ENCODE data around the gene VEGFB.

Gene VEGFB

GRCh38 chr11:64233913-64234586 lies at the start of gene VEGFB:
VEGFB (plus strand) TSS chr11:64234584; CDS start chr11:64234834, 250 bp downstream.
- peak; percentile 64 to 69 for DNase-seq (ENCODE audit: low read depth in 2 of 2)

- no peak for DNase-seq (ENCODE audit: low read depth in 2 of 2)
Observed at GRCh38 chr11:64185175-64185692, 49.1 kb upstream of the VEGFB start.

- DNase-seq (ENCODE audit: low read depth in 2 of 2), result peak; percentile 95 to 97
Observed at GRCh38 chr11:64185693-64186491, 48.5 kb upstream of the VEGFB start, which contains the start of gene STIP1. STIP1 (plus strand) TSS chr11:64186171; CDS start chr11:64186262, 91 bp downstream.

GRCh38 chr11:64186492-64187165 lies 47.8 kb upstream of the VEGFB start:
- DNase-seq (ENCODE audit: low read depth in 2 of 2), result no peak

GRCh38 chr11:64192434-64192833 lies 42.0 kb upstream of the VEGFB start:
- DNase-seq (ENCODE audit: low read depth in 2 of 2), result no peak

- DNase-seq (ENCODE audit: low read depth in 2 of 2), result no peak
Observed at GRCh38 chr11:64196626-64197025, 37.8 kb upstream of the VEGFB start.

GRCh38 chr11:64198511-64198910 lies 35.9 kb upstream of the VEGFB start:
- no peak for DNase-seq (ENCODE audit: low read depth in 2 of 2)

GRCh38 chr11:64201543-64201942 lies 32.8 kb upstream of the VEGFB start:
- DNase-seq (ENCODE audit: low read depth in 2 of 2), result no peak

GRCh38 chr11:64202992-64203391 lies 31.4 kb upstream of the VEGFB start:
- DNase-seq (ENCODE audit: low read depth in 2 of 2), result no peak

- no peak for DNase-seq (ENCODE audit: low read depth in 2 of 2)
Observed at GRCh38 chr11:64203421-64204079, 30.8 kb upstream of the VEGFB start.

- no peak for DNase-seq (ENCODE audit: low read depth in 2 of 2)
Observed at GRCh38 chr11:64204080-64204440, 30.3 kb upstream of the VEGFB start.

- DNase-seq (ENCODE audit: low read depth in 2 of 2), result peak; percentile 60 to 69
Observed at GRCh38 chr11:64204464-64204989, 29.9 kb upstream of the VEGFB start.

GRCh38 chr11:64206457-64207255 lies 27.7 kb upstream of the VEGFB start, which contains the start of gene FERMT3:
FERMT3 (plus strand) TSS chr11:64206721; CDS start chr11:64207365, 644 bp downstream.
- peak; percentile 63 to 75 for DNase-seq (ENCODE audit: low read depth in 2 of 2)

- peak; percentile 70 to 71 for DNase-seq (ENCODE audit: low read depth in 2 of 2)
Observed at GRCh38 chr11:64207256-64208085, 26.9 kb upstream of the VEGFB start.

- DNase-seq (ENCODE audit: low read depth in 2 of 2), result no peak
Observed at GRCh38 chr11:64208086-64208795, 26.1 kb upstream of the VEGFB start.

- no peak for DNase-seq (ENCODE audit: low read depth in 2 of 2)
Observed at GRCh38 chr11:64208796-64209562, 25.4 kb upstream of the VEGFB start.

GRCh38 chr11:64209563-64209843 lies 24.9 kb upstream of the VEGFB start:
- no peak for DNase-seq (ENCODE audit: low read depth in 2 of 2)

- DNase-seq (ENCODE audit: low read depth in 2 of 2), result no peak
Observed at GRCh38 chr11:64210301-64211020, 23.9 kb upstream of the VEGFB start.
